Adipose tissue (tissue), 3 donors: ENCODE results near the gene WBP2. TPM values are rescaled to one million over a fixed set of nuclear protein-coding genes. Genes with fewer than 3 reads are reported as not detected.
"Not testable (repeated sequence)": the region's sequence is repeated elsewhere in the genome, so short reads cannot be mapped to it uniquely, and the experiment has no call there.

Experiments
- H3K27ac ChIP-seq: one replicate; pipeline ENCODE4 v1.5.1; 2013; ENCODE audit warnings: low read depth, low read length
- WGBS, 3 donors: extraction: QIAGEN DNeasy Blood & Tissue Kit; methylation state at CpG; one replicate each; pipeline ENCODE4 v1.1.7; 2013; 5-methylcytosine and 5-hydroxymethylcytosine counted together
- polyA plus RNA-seq, 3 donors: library from polyadenylated mRNA; stranded (reverse); fragments of 200-250 nt; gene quantifications; one replicate each; pipeline ENCODE4 v1.2.3, GENCODE V29; 2013
- donor health status: healthy with polysubstance abuse.
- donor health status: Bipolar disorder and iron deficiency.
- donor health status: healthy.

Gene WBP2
- polyA plus RNA-seq, 3 donors = 85.0 to 162 (median 107) TPM

DNA sequence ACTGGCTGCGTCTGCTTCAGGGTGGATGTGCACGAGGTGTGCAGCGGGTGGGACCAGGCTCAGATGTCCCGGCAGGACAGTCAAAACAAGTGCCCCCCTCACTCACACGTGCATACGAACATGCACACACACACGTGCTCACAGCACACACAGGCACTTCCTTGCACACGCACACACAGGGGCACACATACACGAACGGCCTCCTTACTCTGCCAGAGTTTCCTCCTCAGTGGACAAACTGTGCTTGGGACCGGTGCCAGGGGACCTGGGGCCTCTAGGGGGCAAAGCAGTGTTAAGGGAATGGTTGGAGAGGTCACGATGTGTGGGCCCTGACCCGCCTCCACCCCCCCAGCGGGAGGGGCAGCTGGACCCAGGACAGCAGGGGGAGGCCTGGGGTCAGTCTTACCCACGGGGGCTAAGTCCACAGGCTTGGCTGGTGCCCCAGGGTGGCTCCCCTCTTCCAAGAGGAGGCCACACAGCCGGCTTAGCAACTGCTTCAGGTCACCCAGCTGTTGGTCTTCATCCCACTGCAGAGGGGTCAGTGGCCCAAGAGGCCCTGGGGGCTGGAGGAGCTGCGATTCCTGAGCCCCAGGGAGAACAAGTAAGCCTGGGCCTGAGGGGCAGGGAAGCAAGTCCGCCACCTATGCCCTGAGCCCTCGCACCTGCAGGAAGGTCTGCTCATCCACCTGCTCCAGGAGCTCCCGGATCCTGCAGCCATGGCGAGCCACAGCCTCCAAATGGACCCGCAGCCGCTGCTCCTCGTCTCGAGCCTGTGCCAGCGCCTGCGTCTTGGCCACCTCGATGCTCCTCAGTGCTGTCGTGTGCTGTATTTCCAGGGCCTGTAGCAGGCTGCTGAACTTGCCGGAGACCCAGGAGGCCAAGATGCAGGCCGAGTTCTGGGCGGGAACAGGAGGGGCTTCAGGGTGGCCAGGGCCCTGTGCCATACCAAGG is 36.7 kb upstream of the WBP2 start:
- no peak overlapping the region for H3K27ac ChIP-seq
- WGBS, 3 donors = 82 to 83% (median 83%) methylated on average over 32 of the region's 32 CpGs

DNA sequence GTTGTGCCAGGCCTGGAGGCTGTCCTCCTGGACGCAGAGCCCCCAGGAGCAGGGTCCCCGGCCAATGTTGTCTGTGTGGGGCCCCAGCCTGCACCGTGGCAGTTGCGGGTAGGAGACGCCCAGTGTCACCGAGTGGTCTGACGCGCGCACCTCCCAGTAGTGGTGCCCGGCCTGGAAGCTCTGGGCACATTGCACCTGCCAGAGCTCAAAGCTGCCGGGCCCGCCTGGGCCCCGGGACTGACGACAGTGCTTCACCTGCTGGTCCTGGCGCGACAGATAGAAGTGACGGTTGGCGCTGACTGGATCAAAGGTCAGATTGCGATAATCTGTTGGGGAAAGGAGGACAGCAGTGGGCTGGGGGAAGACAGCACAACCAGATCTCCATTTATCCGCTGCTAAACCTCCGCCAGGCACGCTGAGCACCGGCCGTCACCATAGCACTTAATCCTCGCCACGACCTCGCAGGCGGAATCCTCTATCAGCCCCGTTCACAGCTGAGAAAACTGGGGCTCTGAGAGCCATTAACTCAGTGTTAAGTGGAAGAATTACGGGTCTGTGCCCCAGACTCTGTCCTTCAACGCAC is 36.0 kb upstream of the WBP2 start:
- 85 to 95% (median 93%) methylated on average over 31 of the region's 31 CpGs for WGBS, 3 donors
- H3K27ac ChIP-seq = no peak overlapping the region

DNA sequence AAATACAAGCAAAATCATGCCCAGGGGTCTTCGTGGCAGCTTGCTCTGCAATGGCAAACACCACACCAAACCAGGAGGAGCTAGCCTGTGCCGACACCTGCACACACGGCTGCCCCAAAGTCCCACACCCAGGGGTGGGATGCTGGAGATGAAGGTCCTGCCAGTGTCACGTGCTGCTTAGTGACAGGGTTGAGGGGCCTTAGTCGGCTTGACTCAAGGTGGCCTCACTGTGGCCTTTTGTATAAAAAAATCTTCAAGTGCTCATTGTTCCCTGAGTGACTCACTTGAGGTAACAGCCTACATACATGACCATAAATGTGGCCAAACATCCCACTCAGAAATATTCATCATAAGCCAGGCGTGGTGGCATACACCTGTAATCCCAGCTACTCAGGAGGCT is 34.3 kb upstream of the WBP2 start:
- no peak overlapping the region for H3K27ac ChIP-seq
- 74 to 82% (median 79%) methylated on average over 6 of the region's 6 CpGs for WGBS, 3 donors

DNA sequence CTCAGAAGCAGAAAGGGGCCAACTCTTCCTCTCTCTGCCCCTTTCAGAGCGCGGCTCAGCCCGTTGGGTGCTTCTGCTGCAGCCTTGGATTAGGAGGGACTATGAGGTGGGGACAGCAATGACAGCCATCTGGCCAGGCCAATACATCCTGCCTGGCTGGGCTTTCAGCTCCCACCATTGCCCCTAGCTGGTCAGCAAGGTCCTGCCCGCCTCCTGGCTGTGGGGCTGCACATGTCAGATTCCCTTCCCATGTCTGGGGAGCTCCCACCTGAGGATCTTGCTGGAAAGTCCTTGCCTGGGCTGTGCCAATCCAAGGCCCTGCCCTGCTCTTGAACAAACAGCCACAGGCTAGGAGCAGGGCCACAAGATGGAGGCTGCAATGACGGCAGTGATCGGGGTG is 33.3 kb upstream of the WBP2 start:
- WGBS, 3 donors = 84 to 85% (median 84%) methylated on average over 6 of the region's 6 CpGs
- H3K27ac ChIP-seq = no peak overlapping the region

DNA sequence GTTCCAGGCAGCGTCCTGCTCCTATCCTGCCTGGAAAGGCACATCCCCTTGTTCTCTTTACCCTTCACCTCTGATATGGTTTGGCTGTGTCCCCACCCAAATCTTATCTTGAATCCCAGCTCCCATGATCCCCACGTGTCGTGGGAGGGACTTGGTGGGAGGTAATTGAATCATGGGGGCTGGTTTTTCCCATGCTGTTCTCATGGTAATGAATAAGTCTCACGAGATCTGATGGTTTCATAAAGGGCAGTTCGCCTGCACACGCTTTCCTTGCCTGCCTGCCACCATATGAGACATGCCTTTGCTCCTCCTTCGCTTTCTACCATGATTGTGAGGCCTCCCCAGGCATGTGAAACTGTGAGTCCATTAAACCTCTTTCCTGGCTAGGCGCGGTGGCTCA is 30.7 kb upstream of the WBP2 start:
- 80 to 83% (median 80%) methylated on average over 9 of the region's 9 CpGs for WGBS, 3 donors
- not testable (repeated sequence) for H3K27ac ChIP-seq

DNA sequence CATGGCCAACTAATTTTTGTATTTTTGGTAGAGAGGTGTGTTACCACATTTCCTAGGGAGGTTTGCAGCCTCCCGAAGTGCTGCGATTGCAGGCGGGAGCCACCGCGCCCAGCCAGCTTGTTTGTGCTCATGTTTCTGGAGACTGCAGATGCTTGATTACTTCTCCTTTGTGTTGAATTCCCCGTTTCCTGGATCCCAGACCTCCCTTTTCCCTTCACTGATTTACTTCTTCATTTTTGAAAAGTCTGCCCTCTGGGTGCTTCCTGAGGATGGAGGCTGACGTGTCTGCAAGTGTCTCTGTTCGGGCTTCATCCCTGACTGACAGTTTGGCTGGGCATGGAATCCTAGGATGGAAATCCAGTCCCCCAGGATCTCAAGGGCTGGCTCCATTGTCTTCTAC is 30.3 kb upstream of the WBP2 start:
- 47 to 82% (median 53%) methylated on average over 8 of the region's 8 CpGs for WGBS, 3 donors
- no peak overlapping the region for H3K27ac ChIP-seq

DNA sequence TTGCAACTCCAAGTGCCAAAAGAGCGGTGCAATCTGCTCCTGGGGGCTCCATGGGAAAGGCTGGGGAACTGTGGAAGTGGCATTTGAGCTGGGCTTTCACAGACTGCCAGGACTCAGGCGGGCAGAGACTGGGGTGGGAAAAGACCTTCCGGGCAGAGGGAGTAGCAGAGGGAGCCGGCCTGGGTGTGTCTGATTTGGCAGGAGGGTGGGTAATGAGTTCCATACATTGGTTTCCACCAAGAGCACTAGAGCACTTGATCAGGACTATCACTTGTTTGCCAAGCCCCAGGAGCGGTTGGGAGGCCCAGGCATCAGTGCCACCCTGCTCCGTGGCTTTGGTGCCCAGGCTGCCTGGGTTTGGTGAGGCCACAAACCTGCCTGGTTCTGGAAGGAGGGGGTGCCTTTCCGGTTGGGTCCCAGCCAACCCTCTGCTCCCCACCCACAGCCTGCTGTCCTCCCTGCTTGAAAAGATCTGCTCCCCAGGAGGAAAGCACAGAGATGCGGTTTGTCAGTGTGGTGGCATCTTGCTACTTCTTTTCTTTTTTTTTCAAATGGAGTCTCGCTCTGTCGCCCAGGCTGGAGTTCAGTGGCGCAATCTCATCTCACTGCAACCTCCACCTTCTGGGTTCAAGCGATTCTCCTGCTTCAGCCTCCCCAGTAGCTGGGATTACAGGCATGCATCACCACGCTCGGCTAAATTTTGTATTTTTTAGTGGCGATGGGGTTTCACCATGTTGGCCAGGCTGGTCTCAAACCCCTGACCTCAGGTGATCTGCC is 26.7 kb upstream of the WBP2 start:
- H3K27ac ChIP-seq = no peak overlapping the region
- 82 to 90% (median 85%) methylated on average over 12 to 15 of the region's 15 CpGs for WGBS, 3 donors

DNA sequence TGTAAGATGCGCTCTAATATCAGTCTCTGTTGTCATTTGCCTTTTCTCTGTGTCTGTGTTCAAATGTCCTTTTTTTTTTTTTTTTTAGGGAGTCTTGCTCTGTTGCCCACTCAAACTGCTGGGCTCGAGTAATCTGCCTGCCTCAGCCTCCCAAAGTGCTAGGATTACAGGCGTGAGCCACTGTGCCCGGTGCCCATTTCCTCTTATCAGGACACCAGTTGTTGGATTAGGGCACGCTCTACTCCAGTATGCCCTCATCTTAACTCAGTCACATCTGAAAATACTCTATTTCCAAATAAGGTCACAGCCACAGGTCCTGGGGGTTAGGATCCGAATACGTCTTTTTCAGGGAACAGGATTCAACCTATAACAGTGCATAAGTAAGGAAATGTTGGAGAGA is 25.1 kb upstream of the WBP2 start:
- no peak overlapping the region for H3K27ac ChIP-seq
- 77 to 81% (median 81%) methylated on average over 7 of the region's 7 CpGs for WGBS, 3 donors

DNA sequence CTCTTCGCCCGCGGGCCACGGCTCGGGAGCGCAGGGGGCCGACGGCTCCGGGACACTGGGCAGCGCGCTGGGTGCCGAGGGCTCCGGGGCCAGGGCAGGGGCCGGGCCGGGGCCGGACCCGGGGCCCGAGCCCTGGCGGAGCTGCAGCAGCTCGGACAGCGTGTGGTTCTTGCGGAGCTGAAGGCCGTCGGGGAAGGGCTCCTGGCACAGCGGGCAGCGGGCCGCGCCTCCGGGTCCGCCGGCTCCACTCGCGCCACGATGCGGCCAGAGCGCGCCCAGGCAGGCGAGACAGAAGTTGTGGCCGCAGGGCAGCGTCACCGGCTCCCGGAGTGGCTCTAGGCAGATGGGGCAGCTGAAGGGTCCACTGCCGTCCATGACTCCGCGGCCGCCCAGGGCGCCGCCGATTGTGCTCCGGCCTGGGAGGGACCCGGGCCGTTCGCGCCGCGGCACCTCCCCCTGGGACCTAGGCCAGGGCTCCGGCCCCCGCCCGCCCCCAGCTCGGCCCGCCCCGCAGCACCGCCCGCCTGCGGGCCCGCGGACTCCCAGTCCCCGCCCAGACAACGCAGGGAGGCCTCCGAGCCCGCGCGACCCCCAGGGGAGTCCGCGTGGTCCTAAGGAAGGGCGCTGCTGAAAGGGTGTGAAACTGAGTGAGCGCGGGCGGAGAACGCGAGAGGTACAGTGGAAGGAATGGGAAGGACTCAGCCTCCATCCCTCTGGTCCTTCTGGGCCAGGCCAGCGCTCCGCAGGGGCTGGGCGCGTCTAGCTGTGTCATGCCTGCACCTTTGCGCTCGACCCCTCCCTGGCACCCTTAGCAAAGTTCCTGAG is 23.3 kb upstream of the WBP2 start, which contains the start of gene TRIM47:
Gene TRIM47, minus strand, starts transcription at position 408 of the 825 bp plus-strand sequence. Its CDS starts 33 bp downstream, at position 375.
- 0 to 1% (median 1%) methylated on average over 42 to 87 of the region's 87 CpGs for WGBS, 3 donors

DNA sequence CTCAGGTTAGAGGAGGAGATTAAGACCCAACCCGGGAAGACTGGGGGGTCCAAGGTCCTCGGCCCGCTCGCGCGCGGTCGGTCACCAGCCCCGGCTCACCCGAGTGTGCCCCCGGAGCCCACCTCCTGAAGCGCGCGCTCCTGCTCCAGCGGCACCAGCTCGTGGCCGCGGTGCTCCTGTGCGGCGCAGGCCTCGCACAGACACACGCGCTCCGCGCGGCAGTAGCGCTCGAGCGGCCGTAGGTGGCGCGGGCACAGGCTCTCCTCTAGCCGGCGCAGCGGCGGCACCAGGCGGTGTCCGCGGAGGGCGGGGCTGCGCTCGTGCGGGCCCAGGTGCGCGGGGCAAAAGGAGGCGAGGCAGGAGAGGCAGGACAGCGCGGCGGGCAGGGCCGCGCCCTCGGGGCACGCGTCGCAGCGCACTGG is 22.6 kb upstream of the WBP2 start:
- peak overlapping the region; percentile 87 for H3K27ac ChIP-seq
- WGBS, 3 donors = 0 to 1% (median 1%) methylated on average over 42 to 56 of the region's 56 CpGs

More for the DNA sequence above, 23.3 kb upstream of the WBP2 start, which contains the start of gene TRIM47:
- H3K27ac ChIP-seq = peak within 1 kb of the TSS; percentile 87

DNA sequence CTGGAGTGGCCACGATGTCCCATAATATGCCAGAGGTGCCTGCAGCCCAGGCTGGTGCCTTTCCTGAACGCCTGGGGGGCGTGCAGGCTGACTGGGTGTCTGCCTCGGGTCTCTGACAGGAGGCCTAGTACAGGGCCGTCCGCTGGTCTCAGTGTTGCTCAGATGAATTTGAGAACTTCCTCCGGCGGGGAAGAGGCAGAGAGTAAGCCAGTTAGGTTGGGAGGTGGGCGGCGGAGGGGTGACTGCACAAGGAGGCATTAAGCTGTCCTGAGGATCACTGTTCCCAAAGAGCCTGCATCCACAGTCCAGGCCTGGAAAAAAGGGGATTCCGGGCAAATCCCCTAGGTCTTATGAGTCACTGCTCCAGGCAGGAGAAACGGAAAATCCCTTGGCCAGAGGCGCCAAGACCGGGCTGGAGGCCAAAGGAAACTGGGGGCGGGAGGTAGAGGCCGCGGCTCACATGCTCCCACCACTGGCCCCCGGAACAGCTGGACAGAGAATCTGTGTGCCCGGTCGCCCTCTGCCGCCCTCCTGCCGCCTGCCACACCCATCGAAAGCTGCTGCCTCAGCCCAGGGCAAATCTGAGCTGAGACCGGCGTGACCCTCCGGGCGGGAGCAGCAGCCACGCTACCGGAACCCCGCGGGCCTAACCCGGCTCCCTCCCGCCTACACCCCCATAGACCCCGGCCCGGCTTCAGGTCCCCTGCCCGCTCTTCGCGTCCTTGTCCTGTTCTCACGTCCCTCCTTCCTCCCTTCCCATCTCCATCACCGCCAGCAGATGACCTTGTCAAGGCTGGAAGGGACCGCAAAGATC is 22.0 kb upstream of the WBP2 start:
- peak overlapping the region; percentile 80 for H3K27ac ChIP-seq
- WGBS, 3 donors = 3 to 8% (median 6%) methylated on average over 36 to 41 of the region's 41 CpGs

DNA sequence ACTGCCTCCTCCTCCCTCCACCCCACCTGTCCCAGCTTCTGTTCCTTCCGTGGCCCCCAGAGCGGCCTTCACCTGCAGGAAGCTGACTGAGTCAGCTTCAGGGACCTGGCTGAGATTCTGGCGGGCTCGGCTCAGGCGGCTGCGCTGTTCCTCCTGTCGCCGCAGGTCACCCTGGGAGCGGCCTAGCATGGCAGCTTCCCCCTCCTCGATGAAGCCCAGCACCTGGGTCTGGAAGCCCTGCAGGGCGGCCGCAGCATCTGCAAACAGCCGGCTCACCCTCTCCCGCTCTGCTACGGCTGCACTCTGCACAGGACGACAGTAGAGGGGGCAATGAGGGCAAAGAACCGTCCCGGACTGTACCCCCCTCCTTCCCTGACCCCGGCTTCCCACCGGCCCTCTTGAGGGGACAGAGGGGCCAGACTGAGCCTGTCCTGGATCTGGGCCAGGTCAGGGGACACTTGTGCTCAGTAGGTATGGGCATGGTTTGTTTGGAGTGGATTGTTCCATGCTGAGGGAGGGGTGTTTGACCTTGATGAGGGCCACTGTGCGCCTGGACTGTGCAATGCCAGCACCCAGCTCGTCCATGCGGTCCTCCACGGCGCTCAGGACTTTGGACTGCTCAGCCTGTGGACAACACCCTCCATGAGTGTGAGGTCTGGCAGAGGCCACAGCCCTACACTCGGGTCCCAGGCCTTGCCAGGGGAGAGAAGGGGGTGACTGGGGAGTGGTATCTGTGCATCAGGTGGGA is 21.2 kb upstream of the WBP2 start:
- peak overlapping the region; percentile 80 for H3K27ac ChIP-seq
- 10 to 27% (median 22%) methylated on average over 24 to 26 of the region's 26 CpGs for WGBS, 3 donors

DNA sequence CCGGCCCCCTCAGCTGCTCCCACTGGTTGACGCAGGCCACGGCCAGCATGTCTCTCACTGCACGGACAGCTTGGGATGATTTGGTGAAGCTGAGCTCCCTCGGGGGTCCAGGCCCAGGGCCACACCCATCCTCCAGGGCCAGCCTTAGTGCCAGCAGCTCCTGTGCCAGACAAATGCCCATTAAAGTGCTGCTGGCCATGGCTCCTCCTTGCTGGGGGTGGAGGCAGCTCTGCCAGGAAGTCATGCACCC is 20.7 kb upstream of the WBP2 start:
- WGBS, 3 donors = 28 to 45% (median 32%) methylated on average over 5 of the region's 5 CpGs
- H3K27ac ChIP-seq = no peak overlapping the region

DNA sequence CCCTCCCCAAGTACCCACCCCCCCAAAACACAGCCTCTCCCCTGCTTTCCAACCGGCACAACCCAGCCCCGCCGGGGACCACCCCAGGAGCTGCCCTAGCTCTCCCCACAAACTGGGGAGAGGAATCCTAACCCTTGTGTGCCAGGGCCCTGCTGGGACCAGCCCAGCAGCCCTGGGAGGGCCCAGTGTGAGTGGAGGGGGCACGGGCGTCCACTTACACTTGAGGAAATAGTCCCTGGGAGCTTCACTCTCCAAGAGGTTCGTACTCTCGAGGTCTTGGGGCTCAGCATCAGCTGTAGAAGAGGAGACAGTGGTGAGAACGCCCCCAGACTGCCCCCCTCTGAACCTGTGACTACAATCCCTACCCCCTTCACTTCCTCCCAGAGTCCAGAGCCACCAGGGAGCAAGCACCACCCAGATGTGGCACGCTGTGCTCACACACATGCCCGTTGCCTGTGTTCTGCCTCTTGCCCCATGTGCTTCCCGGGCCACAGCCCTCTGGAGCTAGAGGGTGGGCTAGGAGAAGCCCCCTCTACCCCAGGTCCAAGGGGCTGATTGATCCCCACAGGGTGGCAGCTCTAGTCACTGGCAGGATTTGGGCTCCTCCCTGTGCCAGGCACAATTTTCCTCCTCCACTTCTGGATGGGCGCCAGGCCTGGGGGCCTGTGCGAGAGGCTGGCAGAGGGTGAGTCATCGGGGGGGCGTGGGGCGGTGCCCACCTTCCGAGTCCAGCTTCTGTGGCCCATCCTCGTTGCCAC is 20.2 kb upstream of the WBP2 start:
- 53 to 67% (median 56%) methylated on average over 16 to 18 of the region's 18 CpGs for WGBS, 3 donors
- no peak overlapping the region for H3K27ac ChIP-seq

DNA sequence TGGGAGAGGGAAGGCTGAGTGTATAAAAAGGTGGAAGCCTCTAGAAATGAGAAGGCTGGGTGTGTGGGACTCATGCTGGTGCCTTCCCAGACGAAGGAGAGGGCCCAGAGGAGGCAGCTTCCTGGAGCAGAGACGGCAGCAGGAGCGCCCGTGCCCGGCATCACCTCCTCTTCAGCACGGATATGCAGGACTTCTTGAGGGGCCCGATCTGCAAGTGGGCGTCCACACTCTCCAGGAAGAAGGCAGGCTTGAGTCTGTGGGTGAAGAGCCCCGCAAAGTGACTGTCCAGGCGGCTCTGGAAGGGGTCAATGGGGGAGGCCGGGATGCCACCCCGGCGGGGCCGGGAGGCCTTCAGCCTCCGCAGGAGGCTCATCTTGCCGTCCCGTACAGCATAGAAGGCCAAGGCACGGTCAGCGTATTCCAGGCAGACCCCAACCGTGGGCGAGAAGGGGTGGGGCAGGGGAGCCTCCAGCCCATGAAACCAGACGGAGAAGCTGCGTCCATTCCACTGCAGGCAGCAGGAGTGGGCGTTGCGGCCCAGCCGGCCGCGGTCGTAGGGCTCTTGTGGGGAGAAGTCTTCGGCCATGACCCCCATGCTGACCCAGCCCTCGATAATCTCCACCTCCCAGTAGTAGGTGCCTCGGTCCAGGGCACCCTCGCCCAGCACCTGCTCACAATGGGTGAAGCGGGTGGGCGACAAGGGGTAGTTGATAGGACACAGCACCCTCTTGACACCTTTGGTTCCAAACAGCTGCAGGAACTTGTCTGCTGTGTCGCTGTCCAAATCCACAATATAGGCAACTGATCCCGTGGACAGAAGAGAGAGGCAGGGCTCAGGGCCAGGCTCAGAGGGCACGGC is 19.4 kb upstream of the WBP2 start:
- H3K27ac ChIP-seq = no peak overlapping the region
- 86 to 93% (median 90%) methylated on average over 37 to 38 of the region's 38 CpGs for WGBS, 3 donors
